ENCODE data around the gene KTI12.
A peak's percentile ranks its signal among the peaks of the same experiment; 100 is the strongest.
"Not testable (repeated sequence)": the region's sequence is repeated elsewhere in the genome, so short reads cannot be mapped to it uniquely, and the experiment has no call there.

KTI12 gene

GRCh38 chr1:52033190-52034049, at the start of gene KTI12:
TSS of gene KTI12 (minus strand) at chr1:52033810. CDS start at chr1:52033761, 49 bp downstream.
- peak; percentile 94 for DNase-seq

- DNase-seq, result no peak
These were observed 46.4 kb upstream of the KTI12 start for GRCh38 chr1:52080014-52080415.

GRCh38 chr1:52077277-52077676, 43.7 kb upstream of the KTI12 start:
- not testable (repeated sequence) for DNase-seq

GRCh38 chr1:52072291-52072690, 38.7 kb upstream of the KTI12 start:
- no peak for DNase-seq

GRCh38 chr1:52070704-52071103, 37.1 kb upstream of the KTI12 start:
- DNase-seq, result no peak

- DNase-seq, result no peak
These were observed 29.6 kb upstream of the KTI12 start for GRCh38 chr1:52063192-52063591.

GRCh38 chr1:52060822-52061221, 27.2 kb upstream of the KTI12 start:
- DNase-seq, result no peak

- no peak for DNase-seq
These were observed 26.3 kb upstream of the KTI12 start for GRCh38 chr1:52059888-52060287.

GRCh38 chr1:52059321-52059720, 25.7 kb upstream of the KTI12 start:
- no peak for DNase-seq

GRCh38 chr1:52057876-52058415, 24.3 kb upstream of the KTI12 start:
- no peak for DNase-seq

- no peak for DNase-seq
These were observed 23.6 kb upstream of the KTI12 start for GRCh38 chr1:52057255-52057654.

- DNase-seq, result no peak
These were observed 23.3 kb upstream of the KTI12 start for GRCh38 chr1:52056937-52057231.

- peak; percentile 98 for DNase-seq
These were observed 22.7 kb upstream of the KTI12 start, which contains the start of gene BTF3L4 for GRCh38 chr1:52056163-52056936. TSS of gene BTF3L4 (plus strand) at chr1:52056295. CDS start at chr1:52059848, 3,553 bp downstream.

GRCh38 chr1:52055866-52056162, 22.2 kb upstream of the KTI12 start:
- no peak for DNase-seq

- DNase-seq, result peak; percentile 88
These were observed 21.7 kb upstream of the KTI12 start, which contains the start of gene TXNDC12 for GRCh38 chr1:52055066-52055865. TSS of gene TXNDC12 (minus strand) at chr1:52055191. CDS start at chr1:52055096, 95 bp downstream.

- no peak for DNase-seq
These were observed 21.0 kb upstream of the KTI12 start for GRCh38 chr1:52054496-52055065.

- DNase-seq, result no peak
These were observed 20.3 kb upstream of the KTI12 start for GRCh38 chr1:52053862-52054261.

- not testable (repeated sequence) for DNase-seq
These were observed 15.7 kb upstream of the KTI12 start for GRCh38 chr1:52049337-52049736.

- not testable (repeated sequence) for DNase-seq
These were observed 12.1 kb upstream of the KTI12 start for GRCh38 chr1:52045666-52046195.

- DNase-seq, result no peak
These were observed 11.6 kb upstream of the KTI12 start for GRCh38 chr1:52045236-52045635.

GRCh38 chr1:52041551-52042185, 8.1 kb upstream of the KTI12 start:
- DNase-seq, result no peak

GRCh38 chr1:52037909-52038308, 4.3 kb upstream of the KTI12 start:
- no peak for DNase-seq
